Mucosa of rectum (tissue), 2 donors: Measurements from ENCODE around the gene MTX2.
"Not testable (repeated sequence)": the region's sequence is repeated elsewhere in the genome, so short reads cannot be mapped to it uniquely, and the experiment has no call there.

Source experiments
- H3K27ac ChIP-seq, 2 donors: one replicate each; pipeline ENCODE4 v1.7.0; 2013; ENCODE audit warnings: inconsistent platforms in 2 of 2, low read depth in 2 of 2, low read length in 2 of 2
- H3K27me3 ChIP-seq, 2 donors: one replicate each; pipeline ENCODE4 v1.7.0; 2013; ENCODE audit warnings: low read length in 2 of 2; ENCODE audit not compliant: control insufficient read depth in 2 of 2, insufficient read depth in 2 of 2
- H3K36me3 ChIP-seq, 2 donors: one replicate each; pipeline ENCODE4 v1.7.0; 2013; ENCODE audit warnings: low read length in 2 of 2; ENCODE audit not compliant: control insufficient read depth in 2 of 2, insufficient read depth in 2 of 2
- H3K4me1 ChIP-seq, 2 donors: one replicate each; pipeline ENCODE4 v1.7.0; 2013; ENCODE audit warnings: low read length in 2 of 2, mild to moderate bottlenecking in 1 of 2; ENCODE audit not compliant: control insufficient read depth in 2 of 2, insufficient read depth in 2 of 2
- H3K4me3 ChIP-seq, 2 donors: one replicate each; pipeline ENCODE4 v1.7.0; 2013; ENCODE audit warnings: low read length in 2 of 2
- H3K9ac ChIP-seq, 2 donors: one replicate each; pipeline ENCODE4 v1.7.0; 2013; ENCODE audit warnings: low read length in 2 of 2, low read depth in 1 of 2, mild to moderate bottlenecking in 1 of 2
- H3K9me3 ChIP-seq, 2 donors: one replicate each; pipeline ENCODE4 v1.7.0; 2013; ENCODE audit warnings: low read length in 2 of 2; ENCODE audit not compliant: control insufficient read depth in 2 of 2
- donor health status: healthy.
- donor health status: Normal muscosa, but diverticular disease.

MTX2 gene

DNA sequence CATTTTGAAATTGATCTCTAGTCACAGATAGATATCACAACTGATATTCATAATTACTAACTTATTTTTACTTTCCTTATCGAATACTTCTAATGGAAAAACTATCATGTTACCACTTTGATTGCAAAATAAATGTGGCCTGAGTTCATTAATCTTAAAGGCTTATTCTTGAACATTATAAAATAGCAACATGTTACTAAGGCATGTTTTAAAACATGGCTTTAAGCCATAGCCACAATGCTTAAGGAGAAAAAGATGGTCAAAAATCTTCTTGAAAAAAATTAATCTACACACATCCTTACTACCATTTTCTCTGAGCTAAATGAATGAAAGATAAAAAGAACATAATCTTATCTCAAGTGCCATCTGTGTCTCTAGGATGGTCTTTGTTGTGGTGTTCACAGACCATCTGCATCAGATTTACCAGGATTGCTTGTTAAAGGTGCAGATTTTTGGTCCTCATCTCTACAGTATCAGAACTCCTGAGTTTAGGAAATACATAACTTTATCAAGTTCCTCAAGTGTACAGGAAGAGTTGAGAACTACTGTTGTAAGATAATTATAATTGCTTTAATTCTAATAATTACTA is 15.3 kb downstream of the MTX2 start:
- Histone ChIP-seq H3K4me3 (no peak overlapping the region), H3K9ac (no peak overlapping the region), H3K9me3 (no peaks in the 10 kb centered on the region), H3K27me3 (no peaks in the 10 kb centered on the region), H3K36me3 (no peaks in the 10 kb centered on the region), H3K27ac (no peak overlapping the region), H3K4me1 (no peaks in the 10 kb centered on the region)

GRCh38 chr2:176285321-176285720 is 16.1 kb downstream of the MTX2 start:
- H3K27ac ChIP-seq = no peak overlapping the region
- H3K4me1 ChIP-seq = no peaks in the 10 kb centered on the region

DNA sequence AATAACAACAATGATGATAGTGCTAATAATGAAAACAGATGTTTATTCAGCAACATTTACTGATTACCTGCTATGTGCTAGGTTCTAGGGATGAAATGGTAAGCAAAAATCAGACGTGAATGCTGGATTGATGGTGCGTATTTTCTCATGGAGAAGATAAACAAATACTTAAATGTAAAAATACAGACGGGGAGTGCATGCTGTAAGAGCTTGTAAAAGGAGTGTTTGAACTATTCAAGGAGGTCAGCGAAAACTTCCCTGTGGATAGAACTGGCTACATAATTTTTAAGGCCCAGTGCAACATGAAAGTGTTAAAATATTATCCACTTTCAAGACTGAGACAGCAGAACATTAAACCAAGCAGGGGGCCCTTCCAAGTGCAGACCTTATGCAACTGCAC is 22.1 kb downstream of the MTX2 start:
- Histone ChIP-seq H3K9ac (no peak overlapping the region), H3K9me3 (no peaks in the 10 kb centered on the region), H3K36me3 (no peaks in the 10 kb centered on the region), H3K27me3 (no peaks in the 10 kb centered on the region), H3K27ac (no peak overlapping the region), H3K4me3 (no peak overlapping the region), H3K4me1 (peaks cover 3 to 9% of the 10 kb centered on the region in 2 donors)

More at GRCh38 chr2:176285321-176285720, 16.1 kb downstream of the MTX2 start:
- H3K27me3 ChIP-seq = no peaks in the 10 kb centered on the region
- no peak overlapping the region for H3K4me3 ChIP-seq
- H3K9me3 ChIP-seq = no peaks in the 10 kb centered on the region
- H3K36me3 ChIP-seq = no peaks in the 10 kb centered on the region
- H3K9ac ChIP-seq = no peak overlapping the region

- Histone ChIP-seq H3K36me3 (no peaks in the 10 kb centered on the region), H3K9me3 (no peaks in the 10 kb centered on the region), H3K27ac (no peak overlapping the region), H3K4me1 (peaks cover 3 to 9% of the 10 kb centered on the region in 2 donors), H3K4me3 (no peak overlapping the region), H3K9ac (no peak overlapping the region), H3K27me3 (no peaks in the 10 kb centered on the region)
Measured at GRCh38 chr2:176291809-176292283, 22.6 kb downstream of the MTX2 start.

- Histone ChIP-seq H3K27me3 (no peaks in the 10 kb centered on the region), H3K4me1 (peaks cover 3 to 9% of the 10 kb centered on the region in 2 donors), H3K36me3 (no peaks in the 10 kb centered on the region), H3K9me3 (no peaks in the 10 kb centered on the region), H3K27ac (no peak overlapping the region), H3K9ac (no peak overlapping the region), H3K4me3 (no peak overlapping the region)
Measured at GRCh38 chr2:176292608-176293007, 23.4 kb downstream of the MTX2 start.

DNA sequence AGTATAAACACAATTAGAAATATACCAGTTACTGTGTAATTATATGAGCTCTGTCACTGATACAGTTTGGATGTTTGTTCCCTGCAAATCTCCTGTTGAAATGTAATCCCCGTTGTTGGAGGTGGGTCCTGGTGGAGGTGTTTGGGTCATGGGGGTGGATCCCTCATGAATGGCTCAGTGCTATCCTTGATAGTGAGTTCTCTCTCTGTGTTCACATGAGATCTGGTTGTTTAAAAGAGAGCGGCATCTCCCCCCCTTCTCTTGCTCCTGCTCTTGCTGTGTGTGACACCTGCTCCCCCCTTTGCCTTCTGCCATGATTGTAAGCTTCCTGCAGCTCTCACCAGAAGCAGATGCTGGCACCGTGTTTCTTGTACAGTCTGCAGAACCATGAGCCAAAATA is 24.1 kb downstream of the MTX2 start:
- H3K4me3 ChIP-seq = no peak overlapping the region

GRCh38 chr2:176297067-176297466 is 27.8 kb downstream of the MTX2 start:
- Histone ChIP-seq H3K4me3 (no peak overlapping the region), H3K27me3 (no peaks in the 10 kb centered on the region), H3K27ac (no peak overlapping the region), H3K4me1 (peaks cover under 1 to 2% of the 10 kb centered on the region in 2 donors), H3K9ac (no peak overlapping the region), H3K9me3 (no peaks in the 10 kb centered on the region), H3K36me3 (peaks cover 0 to 10% of the 10 kb centered on the region in 2 donors)

More for the DNA sequence above, 24.1 kb downstream of the MTX2 start:
- Histone ChIP-seq H3K27me3 (no peaks in the 10 kb centered on the region), H3K4me1 (peaks cover 3 to 9% of the 10 kb centered on the region in 2 donors), H3K9me3 (no peaks in the 10 kb centered on the region), H3K9ac (no peak overlapping the region), H3K36me3 (no peaks in the 10 kb centered on the region), H3K27ac (no peak overlapping the region)

GRCh38 chr2:176297737-176298136 is 28.5 kb downstream of the MTX2 start:
- H3K27me3 ChIP-seq = no peaks in the 10 kb centered on the region
- no peak overlapping the region for H3K27ac ChIP-seq
- peaks cover 0 to 10% of the 10 kb centered on the region in 2 donors for H3K36me3 ChIP-seq
- H3K4me1 ChIP-seq = no peaks in the 10 kb centered on the region
- no peak overlapping the region for H3K9ac ChIP-seq
- no peak overlapping the region for H3K4me3 ChIP-seq
- no peaks in the 10 kb centered on the region for H3K9me3 ChIP-seq

GRCh38 chr2:176306020-176306419 is 36.8 kb downstream of the MTX2 start:
- H3K27me3 ChIP-seq, H3K4me3 ChIP-seq, H3K36me3 ChIP-seq, H3K27ac ChIP-seq, H3K9ac ChIP-seq, H3K9me3 ChIP-seq, H3K4me1 ChIP-seq: not testable (repeated sequence)

DNA sequence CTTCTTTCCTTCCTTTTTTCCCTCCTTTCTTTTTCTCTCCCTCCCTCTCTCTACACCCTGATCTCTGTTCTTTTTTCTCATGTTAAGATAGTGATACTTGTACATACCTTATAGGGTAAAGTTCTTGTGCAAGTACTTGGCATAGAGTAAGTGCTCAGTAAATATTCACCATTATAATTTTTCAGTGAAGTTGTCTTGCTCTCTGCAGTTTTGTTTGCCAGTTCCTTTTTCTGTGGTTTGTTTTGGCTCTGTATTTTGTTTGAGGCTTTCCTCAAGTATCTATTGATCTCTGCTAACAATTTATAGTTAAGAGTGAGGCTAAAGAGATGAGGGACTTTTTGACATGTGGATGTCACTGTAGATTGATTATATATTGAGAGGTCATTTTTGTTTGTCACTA is 48.0 kb downstream of the MTX2 start:
- no peaks in the 10 kb centered on the region for H3K9me3 ChIP-seq
- no peaks in the 10 kb centered on the region for H3K27me3 ChIP-seq
- H3K27ac ChIP-seq = no peak overlapping the region
- no peak overlapping the region for H3K9ac ChIP-seq
- H3K4me1 ChIP-seq = no peaks in the 10 kb centered on the region
- H3K36me3 ChIP-seq = no peaks in the 10 kb centered on the region
- no peak overlapping the region for H3K4me3 ChIP-seq
